Loucy (cell line): ENCODE measurements around the gene KIAA1614.

ENCODE experiments used
- H2AFZ ChIP-seq: fragments of 200-600 bp; sonication (generic); 2 replicates; pipeline ENCODE4 v1.6.0; 2016; ENCODE audit warnings: antibody characterized with exemption, mild to moderate bottlenecking, low read length, moderate library complexity
- H3F3A ChIP-seq: fragments of 200-600 bp; 2 replicates; pipeline ENCODE4 v1.6.0; 2016; ENCODE audit warnings: antibody characterized with exemption, low read depth, mild to moderate bottlenecking
- H3K27me3 ChIP-seq: fragments of 200-600 bp; sonication (generic); 2 replicates; pipeline ENCODE4 v1.6.1; 2014; ENCODE audit warnings: low read length, mild to moderate bottlenecking; ENCODE audit not compliant: insufficient read depth, poor library complexity, severe bottlenecking
- H3K36me3 ChIP-seq: fragments of 200-600 bp; sonication (generic); 2 replicates; pipeline ENCODE4 v1.6.1; 2016; ENCODE audit warnings: low read length; ENCODE audit not compliant: insufficient read depth
- H3K4me1 ChIP-seq: fragments of 200-600 bp; sonication (generic); 2 replicates; pipeline ENCODE4 v1.5.1; 2014; ENCODE audit warnings: low read length, mild to moderate bottlenecking; ENCODE audit not compliant: insufficient read depth, poor library complexity, severe bottlenecking
- H3K4me2 ChIP-seq: fragments of 200-600 bp; sonication (generic); 2 replicates; pipeline ENCODE4 v1.6.0; 2014; ENCODE audit warnings: antibody characterized with exemption, low read length, low read depth, mild to moderate bottlenecking; ENCODE audit not compliant: poor library complexity, severe bottlenecking
- H3K4me3 ChIP-seq: fragments of 200-600 bp; sonication (generic); 2 replicates; pipeline ENCODE4 v1.5.1; 2014; ENCODE audit warnings: low read length, mild to moderate bottlenecking, mixed read lengths; ENCODE audit not compliant: poor library complexity, severe bottlenecking
- H3K79me2 ChIP-seq: fragments of 200-600 bp; sonication (generic); 2 replicates; pipeline ENCODE4 v1.6.1; 2014; ENCODE audit warnings: low read length; ENCODE audit not compliant: insufficient read depth
- H3K9ac ChIP-seq: fragments of 200-600 bp; sonication (generic); 2 replicates; pipeline ENCODE4 v1.6.0; 2014; ENCODE audit warnings: mild to moderate bottlenecking, low read depth, low read length, moderate library complexity; ENCODE audit not compliant: poor library complexity, severe bottlenecking
- H3K9me2 ChIP-seq: fragments of 200-600 bp; sonication (generic); replicated peaks from 2 replicates; pipeline ENCODE4 v1.6.1; 2016; ENCODE audit warnings: low read depth, low read length, mixed read lengths
- H3K9me3 ChIP-seq: fragments of 200-600 bp; sonication (generic); 2 replicates; pipeline ENCODE4 v1.6.1; 2014; ENCODE audit warnings: mild to moderate bottlenecking, antibody characterized with exemption, low read length, low read depth; ENCODE audit not compliant: insufficient read depth
- H4K20me1 ChIP-seq: fragments of 200-600 bp; sonication (generic); 2 replicates; pipeline ENCODE4 v1.6.0; 2014; ENCODE audit warnings: antibody characterized with exemption, low read length, mild to moderate bottlenecking; ENCODE audit not compliant: insufficient read depth, poor library complexity, severe bottlenecking
- CTCF ChIP-seq: fragments of 200-600 bp; sonication (generic); conservative IDR thresholded peaks from 2 replicates; pipeline ENCODE4 v1.5.1; 2014; ENCODE audit warnings: mild to moderate bottlenecking, antibody characterized with exemption, low read length
- EZH2phosphoT487 ChIP-seq: fragments of 200-600 bp; IDR thresholded peaks from 2 replicates; pipeline ENCODE4 v1.6.1; 2018; ENCODE audit warnings: antibody characterized with exemption, mild to moderate bottlenecking, moderate library complexity, borderline replicate concordance

Gene KIAA1614

GRCh38 chr1:180969434-180969833, 56.7 kb downstream of the KIAA1614 start:
- no peak overlapping the region for H3K4me2 ChIP-seq
- no peak overlapping the region for H3K9ac ChIP-seq
- no peaks in the 10 kb centered on the region for H4K20me1 ChIP-seq

GRCh38 chr1:180970333-180971079, 57.8 kb downstream of the KIAA1614 start:
- Histone ChIP-seq H3K4me3 (no peak overlapping the region), H3K4me2 (no peak overlapping the region), H3K9me3 (no peaks in the 10 kb centered on the region), H3K9me2 (no peaks in the 10 kb centered on the region), H3K79me2 (peaks cover 12% of the 10 kb centered on the region), H4K20me1 (no peaks in the 10 kb centered on the region), H3K4me1 (no peaks in the 10 kb centered on the region), H3K36me3 (peaks cover 72% of the 10 kb centered on the region; the same call in 1 of the 2 replicates), H3K9ac (no peak overlapping the region), H2AFZ (no peak overlapping the region), H3K27me3 (no peaks in the 10 kb centered on the region), H3F3A (no peaks in the 10 kb centered on the region)
- TF ChIP-seq EZH2phosphoT487 (no peak), CTCF (no peak)

More at GRCh38 chr1:180969434-180969833, 56.7 kb downstream of the KIAA1614 start:
- no peaks in the 10 kb centered on the region for H3F3A ChIP-seq
- H2AFZ ChIP-seq, result no peak overlapping the region
- no peaks in the 10 kb centered on the region for H3K9me2 ChIP-seq
- TF ChIP-seq EZH2phosphoT487, result no peak
- TF ChIP-seq CTCF, result no peak
- peaks cover 68% of the 10 kb centered on the region; the same call in 1 of the 2 replicates for H3K36me3 ChIP-seq
- no peaks in the 10 kb centered on the region for H3K9me3 ChIP-seq
- no peaks in the 10 kb centered on the region for H3K4me1 ChIP-seq
- H3K4me3 ChIP-seq, result no peak overlapping the region
- H3K79me2 ChIP-seq, result peaks cover 10% of the 10 kb centered on the region
- no peaks in the 10 kb centered on the region for H3K27me3 ChIP-seq

GRCh38 chr1:180971273-180971997, 58.7 kb downstream of the KIAA1614 start:
- H3K79me2 ChIP-seq, result peaks cover 12% of the 10 kb centered on the region
- no peaks in the 10 kb centered on the region for H3K27me3 ChIP-seq
- no peak overlapping the region for H3K4me3 ChIP-seq
- no peak overlapping the region for H3K4me2 ChIP-seq
- H3K9me3 ChIP-seq, result no peaks in the 10 kb centered on the region
- no peaks in the 10 kb centered on the region for H3K4me1 ChIP-seq
- no peaks in the 10 kb centered on the region for H3F3A ChIP-seq
- H4K20me1 ChIP-seq, result no peaks in the 10 kb centered on the region
- H2AFZ ChIP-seq, result no peak overlapping the region
- no peaks in the 10 kb centered on the region for H3K9me2 ChIP-seq
- peaks cover 76% of the 10 kb centered on the region; the same call in 1 of the 2 replicates for H3K36me3 ChIP-seq
- no peak for TF ChIP-seq EZH2phosphoT487
- no peak for TF ChIP-seq CTCF
- no peak overlapping the region for H3K9ac ChIP-seq
